Embryonic facial prominence (tissue), 1 donor: ENCODE measurements around the gene HHATL.

ENCODE experiments used
- DNase-seq: peaks from one replicate; pipeline ENCODE4 v3.0.0-alpha.2; 2016; ENCODE audit errors: extremely low spot score

HHATL gene

DNA sequence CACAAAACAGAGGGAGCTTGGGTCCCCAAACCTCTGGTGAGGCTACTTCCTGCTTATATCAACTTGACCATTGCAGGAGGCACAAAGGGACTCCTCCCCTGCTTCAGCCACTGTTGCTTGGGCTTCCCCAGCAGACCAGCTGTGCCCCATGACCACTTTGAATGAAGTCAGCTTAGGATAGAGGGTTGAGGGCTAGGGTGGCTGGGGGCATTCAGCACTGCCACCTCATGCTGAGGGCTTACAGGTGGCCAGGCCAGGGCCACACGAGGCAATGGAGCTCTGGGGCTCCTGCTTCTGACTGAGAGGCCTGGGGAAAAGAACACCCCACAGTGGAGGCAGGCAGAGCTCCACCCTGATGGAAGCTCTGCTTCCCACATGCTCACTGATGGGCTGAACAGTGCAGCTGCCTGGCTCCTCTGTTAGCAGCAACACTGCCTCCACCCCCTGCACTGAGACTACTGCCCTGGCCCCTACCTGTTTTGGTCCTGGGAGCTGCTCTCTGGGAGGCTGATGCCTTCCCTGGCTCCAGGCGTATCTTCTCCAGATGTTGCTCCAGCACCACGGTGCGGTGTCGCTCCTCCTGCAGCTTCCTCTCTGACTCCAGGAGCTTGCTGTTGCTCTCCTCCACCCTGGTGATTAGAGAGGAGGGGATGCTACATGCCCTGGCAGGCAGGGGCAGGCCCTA, 10.2 kb upstream of the HHATL start:
- DNase-seq = no peak

DNA sequence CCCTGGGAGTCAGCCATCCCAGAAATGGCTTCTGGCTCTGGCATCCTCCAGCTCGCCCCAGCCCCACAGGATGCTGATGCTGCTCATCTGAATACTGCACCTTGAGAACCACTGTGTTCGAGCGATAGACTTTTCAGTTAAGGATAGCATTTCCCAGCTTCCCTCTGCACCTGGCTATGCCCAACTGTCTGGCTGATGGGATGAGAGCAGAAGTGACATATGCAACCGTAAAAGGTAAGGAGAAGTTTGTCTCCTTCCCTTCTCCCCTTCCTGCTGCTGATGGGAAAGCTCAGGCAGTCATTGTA, 9.7 kb upstream of the HHATL start:
- no peak for DNase-seq

DNA sequence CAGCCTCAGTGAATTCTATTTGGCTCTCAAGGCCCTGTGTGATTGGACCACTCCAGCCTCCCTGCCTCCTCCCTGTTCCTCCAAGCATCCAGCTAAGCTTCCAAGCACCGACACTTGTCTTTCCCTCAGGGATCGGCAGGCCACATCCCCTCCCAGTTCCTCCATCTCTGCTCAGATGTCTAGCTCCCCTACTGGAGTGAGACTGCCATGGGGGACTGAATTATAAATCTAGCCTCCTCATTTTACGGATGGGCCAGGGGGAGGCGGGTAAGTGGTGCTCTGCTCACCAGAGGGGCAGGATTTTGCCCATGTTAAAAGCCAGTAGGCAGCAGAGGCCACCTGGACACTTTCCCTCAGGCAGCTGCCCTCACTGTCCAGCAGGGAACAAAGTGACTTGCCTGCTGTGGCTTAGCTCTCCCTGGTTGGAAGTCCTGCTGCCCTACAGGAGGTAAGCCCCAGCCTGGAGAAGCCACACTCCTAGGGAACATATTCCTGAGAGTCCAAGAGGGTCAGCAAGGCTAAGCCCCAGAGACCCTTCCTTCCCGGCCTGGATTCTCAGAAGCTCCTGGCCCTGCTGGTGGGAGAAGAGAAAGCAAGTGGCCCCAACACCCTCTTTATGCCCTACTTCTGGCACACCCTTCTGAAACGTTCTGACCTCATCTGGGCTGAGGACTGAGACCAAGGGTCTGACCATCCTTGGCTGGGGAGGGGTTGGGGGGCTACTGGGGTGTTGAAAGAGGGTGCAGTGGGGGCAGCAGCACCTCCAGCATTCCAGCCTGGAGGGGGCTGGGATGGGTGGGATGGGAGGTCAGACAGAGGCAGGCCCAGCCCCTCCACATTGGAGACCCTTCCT, 9.1 kb upstream of the HHATL start:
- no peak for DNase-seq

DNA sequence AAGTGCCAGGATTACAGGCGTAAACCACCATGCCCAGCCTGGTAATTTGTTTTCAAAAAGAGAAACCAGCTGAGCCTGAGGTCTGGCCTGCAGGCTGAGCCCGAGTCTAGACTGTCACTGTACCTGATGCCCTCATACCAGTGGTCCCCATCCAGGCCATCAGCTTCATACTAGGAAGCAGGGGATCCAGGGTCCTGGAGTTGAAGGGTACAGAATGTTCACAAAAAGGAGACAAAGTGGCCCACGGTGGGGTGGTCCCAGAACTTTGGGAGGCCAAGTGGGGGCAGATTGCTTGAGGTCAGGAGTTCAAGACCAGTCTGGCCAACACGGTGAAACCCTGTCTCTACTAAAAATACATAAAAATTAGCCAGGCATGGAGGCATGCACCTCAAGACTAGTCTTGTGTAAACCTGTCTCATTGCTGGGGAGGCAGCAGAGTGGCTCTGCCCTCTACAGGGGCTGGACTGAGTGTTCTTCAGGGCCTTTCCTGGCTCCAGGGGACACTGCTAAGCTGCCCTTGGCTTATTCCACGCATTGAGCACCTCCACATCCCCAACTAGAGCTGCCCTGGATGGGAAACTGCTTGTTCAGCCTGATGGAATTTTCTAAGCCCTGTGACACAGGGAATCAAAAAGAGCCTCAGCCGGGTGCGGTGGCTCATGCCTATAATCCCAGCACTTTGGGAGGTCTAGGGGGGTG, 7.9 kb upstream of the HHATL start:
- no peak for DNase-seq

DNA sequence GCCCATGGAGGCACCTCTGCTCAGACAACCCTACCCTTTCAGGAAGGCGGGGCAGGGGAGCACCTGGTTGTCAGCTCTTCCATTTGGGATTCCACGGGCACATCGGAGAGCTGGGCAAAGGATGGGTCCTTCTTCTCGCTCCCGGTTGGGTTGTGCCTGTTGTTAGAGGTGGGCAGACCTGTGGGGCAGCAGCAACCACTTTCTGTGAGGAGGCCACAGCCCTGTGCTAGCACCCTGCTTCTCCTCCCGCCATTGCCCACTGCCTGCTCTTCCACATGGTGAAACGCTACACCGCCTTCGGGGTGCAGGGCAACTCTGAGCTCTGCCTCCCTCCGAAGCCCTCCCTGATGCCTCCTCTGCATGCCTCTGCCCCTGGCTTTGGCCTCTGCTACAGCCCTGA, 7.0 kb upstream of the HHATL start:
- DNase-seq = no peak

DNA sequence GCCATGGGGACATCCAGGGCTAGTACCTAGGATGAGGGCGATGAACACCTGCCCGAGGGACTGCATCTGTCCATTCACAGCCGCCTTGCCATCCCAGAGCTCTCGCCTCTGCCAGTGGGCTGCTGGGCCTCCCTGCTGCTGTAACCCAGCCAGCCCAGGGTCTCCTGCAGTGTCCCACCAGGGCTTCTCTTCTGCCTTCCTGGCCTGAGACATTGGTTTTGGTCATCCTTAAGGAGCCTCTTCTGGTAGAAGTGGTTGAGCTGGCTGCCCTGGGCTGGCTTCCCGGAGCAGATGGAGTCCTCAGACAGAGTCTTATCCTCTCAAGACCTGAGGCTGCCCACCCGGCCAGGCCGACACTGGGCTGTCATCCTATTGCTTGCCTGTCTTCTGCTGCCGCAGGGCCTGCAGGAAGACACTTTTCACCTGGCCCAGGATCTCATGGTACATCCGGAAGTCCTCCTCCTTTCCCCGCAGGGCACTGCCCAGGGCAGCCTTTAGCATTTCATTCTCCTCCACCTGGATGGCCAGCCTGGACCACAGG, 6.1 kb upstream of the HHATL start:
- DNase-seq = no peak

DNA sequence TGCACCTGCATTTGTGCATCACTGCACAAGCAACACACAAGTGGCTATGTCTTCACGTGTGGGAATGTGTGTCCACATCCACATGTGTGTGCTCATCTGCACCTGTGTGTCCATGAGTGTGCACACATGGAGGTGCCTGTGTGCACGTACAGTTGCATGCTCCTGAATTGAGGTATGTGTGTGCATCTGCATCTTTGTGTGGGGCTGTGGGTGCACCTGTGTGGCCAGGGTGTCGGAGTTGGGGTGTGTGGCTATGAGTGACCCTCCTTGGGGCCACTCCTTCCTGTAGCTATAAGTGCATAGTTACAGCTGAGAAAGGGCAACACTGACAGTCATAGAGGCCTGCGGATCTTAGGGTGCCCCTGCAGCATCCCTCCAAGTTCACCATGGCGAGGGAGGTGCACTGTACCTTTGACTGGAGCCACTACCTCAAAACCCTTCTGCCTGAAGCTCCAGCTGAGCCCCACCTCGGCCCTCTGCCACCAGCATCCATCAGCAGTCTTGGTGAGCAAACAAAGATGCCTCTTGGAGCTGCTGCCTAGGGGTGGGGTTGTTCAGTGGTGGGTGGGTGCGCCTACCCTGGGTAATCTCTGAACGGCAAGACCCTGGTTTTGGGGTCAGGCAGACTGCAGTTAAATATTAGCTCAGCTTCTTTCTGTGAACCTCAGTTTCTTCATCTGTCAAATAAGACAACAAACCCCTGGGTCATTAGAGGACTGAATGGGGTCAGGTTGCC, 5.2 kb upstream of the HHATL start:
- DNase-seq = no peak

DNA sequence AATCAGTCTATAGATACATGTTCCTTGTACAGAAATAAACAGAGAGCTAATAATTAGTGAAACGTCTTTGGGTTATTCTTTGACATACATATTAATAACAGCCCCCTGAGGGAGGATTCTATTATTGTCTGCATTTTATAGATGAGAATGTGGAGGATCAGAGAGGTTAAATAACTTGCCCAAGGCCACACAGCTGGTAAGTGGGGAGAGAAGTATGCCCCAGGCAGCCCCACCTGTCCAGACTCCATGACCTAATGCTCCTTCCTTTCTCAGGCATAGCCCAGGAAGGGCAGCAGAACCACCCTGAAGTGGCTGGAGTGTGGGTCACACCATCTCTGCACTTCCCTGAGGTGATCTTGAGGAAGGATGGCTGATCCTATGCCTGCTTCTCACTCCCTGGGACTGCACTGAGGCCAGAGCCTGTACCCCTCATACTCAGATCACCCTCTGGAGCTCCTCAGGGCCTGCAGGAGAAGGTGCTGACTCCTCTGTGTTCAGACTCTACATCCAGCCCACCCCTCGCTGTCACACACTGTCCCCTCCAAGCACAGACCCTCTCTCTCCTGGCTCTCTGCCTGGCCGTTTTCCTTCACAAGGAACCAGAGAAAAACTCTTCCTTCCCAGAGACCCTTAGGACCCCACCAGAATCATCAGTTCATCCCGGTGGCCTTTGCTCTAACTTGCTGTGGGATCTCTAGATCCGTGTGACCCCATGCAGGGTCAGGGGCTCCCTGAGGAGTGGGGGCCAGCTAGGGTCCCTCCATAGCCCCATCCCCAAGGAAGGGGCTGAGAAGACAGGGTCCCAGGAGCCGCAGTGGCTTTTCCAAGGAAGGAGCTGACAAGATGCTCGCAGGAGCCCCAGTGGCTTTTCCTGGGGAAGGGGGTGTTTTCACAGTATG, 4.4 kb upstream of the HHATL start:
- DNase-seq = no peak

DNA sequence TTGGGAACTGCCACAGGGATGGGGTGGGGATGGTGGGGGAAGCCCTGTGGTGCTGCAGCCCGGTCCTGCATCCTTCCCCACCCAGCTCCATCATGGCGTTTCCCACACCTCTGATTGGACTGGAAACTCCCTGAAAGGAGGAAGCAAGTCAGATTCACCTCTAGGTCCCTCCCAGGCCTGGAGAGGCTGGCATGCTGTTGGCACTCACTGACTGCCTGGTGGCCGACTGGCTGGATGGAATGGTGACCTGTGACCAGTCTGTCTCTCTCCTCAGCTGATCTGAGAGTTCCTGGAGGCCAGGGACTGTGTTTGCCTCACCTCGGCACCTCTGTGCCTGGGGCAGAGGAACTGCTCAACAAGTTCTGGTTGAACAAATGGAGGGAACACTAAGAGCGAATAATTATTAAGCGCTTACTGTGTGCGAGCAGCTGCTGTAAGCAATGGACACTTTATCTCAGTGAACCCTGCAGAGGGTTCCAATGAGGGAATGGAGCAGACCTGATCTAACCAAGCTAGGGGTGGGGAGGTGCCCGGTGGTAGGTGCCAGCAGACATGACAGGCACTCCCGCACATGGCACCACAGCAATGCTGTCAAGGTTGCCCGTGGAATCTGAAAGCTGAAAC, 3.5 kb upstream of the HHATL start:
- DNase-seq = no peak

DNA sequence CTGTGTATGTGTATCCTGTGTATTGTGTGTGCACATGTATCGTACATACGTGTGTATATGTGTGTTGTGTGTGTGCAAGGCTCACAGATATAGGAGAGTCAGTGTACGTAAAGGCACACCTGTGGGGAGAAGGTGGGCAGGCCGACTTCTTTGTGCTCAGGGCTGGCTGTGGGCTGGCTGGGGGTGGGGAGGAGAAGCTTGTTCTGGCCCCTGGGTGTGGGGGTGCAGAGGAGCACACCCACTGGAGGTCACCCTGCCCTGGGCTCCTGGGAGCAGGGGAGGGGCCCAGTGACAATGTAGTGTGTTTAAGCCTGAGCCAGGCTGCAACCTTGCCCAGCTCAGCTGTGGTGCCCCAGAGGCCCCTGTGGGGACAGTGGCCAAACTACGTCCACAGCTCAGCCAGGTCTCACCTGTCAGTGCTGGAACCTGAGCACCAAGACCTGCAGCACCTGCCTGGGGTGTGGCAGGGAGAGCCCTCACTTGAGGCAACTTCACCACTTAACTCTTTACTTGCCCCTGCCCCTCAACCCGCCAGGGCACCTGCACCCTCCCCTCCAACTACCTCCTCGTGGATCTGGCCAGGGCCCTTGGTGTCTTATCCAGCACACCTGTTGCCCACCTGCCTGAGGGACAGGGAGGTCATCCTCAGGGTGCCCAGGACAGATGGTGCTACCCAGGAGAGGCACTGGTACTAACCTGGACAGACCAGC, 2.6 kb upstream of the HHATL start:
- no peak for DNase-seq

DNA sequence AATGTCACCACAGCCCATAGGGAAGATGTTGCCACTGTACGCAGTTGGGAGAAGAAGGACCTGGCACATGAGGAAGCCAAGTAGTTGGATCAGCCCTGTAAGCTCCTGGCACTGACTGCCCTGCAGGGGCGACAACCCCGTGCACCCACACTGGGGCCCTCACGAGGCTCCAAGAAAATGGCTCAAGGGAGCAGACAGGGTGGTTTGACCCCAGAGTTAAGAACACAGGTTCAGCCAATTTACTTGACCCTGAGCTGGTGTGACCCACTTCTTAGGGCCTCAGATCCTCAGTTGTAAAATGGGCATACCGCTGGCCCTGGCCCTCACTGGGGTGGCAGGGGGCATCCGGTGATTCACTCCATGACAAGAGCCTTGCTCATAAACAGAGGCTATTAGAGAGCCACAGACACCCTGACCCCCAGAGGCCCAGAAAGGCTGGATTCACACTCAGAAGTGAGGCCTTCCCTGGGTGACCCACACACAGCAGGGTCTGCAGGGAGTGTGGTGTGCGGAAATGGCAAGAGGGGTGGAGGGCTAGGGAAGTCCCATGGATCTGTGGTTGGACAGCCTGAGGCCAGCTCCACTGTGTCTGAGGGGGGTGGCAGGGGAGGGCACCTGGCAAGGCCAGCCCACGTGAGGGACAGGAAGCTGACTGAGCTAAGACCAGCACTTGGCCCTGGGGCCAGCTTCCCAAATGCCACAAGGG, 1.7 kb upstream of the HHATL start:
- DNase-seq = no peak

DNA sequence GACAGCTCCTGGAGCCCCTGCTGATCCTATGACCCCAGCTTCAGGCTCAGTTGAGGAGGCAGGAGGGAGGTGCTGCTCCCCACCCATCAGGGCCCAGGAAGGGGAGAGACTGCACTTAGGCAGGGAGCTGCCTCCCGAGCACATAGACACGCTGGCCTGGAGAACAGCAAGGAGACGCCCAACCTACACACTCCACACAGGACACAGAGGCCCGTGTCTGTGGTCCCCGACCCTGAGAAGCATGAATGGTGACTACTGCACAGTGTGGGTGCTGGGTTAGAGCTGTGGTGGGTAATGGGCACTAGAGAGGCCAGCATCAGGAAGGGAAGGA, 1.1 kb upstream of the HHATL start:
- DNase-seq = no peak

DNA sequence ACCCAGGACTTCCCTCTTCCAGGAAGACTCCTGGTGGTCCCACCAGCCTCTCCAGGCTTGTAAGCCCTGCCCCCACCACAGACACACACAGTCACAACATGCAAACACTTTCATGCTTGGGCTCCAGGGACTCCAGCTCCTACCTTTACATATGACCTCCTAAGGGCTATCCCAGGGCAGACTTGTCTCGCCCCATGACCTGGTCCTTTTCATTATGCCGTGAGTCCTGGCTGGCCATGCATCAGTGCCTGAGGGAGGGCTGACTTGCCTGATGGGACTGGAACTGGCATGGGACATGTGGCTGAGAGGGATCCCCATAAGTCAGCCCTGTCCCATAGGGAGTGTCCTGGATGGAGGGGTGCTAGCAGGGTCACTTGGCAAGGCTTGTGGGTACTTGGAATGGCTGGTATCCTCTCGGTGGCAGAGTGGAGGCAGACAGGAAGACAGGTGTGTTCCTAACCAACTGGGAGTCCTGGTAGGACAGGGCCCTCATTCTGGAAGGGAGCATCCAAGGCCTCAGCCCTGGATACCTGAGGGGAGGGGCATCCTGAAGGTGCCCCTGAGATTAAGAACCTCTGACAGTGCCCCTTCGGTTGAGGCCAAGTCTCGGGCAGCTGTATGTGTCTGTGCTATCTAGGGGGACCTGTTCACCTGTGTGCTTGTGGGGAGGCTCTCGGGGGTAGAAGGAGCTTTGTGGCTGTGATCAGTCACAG, 540 bp upstream of the HHATL start:
- no peak for DNase-seq

DNA sequence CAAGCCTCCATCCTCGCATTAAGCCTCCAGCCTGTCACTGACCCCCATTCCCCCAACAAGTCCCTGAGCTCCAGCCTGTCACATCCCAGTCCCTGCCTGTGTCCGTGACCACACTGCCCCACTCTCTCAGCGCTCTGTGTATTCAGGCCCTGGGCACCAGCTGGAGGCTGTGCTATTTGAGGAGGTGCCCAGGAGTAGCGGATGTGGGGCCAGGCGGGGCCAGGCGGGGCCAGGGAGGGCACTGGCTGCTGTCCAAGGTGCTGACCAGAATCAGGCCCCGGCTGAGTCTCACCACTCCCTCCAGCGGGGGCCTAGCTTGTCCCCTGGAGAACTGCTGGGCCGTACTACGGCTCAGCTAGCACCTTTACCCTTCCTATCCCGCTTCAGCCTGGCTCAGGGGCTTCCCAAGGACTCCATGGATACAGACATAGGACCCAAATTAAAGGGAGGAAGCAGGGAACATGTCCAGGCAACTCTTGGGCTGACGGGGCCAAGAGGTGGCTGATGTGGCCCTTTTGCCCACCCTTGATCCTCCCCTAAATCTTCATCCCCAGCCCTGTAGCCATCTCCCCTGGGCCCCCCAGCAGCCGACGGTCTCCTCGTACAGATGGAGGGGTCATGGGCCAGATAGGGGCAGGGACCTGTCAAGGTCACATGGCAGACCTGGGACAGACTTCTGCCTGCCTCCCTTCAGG, 1.1 kb downstream of the HHATL start:
- DNase-seq = no peak

DNA sequence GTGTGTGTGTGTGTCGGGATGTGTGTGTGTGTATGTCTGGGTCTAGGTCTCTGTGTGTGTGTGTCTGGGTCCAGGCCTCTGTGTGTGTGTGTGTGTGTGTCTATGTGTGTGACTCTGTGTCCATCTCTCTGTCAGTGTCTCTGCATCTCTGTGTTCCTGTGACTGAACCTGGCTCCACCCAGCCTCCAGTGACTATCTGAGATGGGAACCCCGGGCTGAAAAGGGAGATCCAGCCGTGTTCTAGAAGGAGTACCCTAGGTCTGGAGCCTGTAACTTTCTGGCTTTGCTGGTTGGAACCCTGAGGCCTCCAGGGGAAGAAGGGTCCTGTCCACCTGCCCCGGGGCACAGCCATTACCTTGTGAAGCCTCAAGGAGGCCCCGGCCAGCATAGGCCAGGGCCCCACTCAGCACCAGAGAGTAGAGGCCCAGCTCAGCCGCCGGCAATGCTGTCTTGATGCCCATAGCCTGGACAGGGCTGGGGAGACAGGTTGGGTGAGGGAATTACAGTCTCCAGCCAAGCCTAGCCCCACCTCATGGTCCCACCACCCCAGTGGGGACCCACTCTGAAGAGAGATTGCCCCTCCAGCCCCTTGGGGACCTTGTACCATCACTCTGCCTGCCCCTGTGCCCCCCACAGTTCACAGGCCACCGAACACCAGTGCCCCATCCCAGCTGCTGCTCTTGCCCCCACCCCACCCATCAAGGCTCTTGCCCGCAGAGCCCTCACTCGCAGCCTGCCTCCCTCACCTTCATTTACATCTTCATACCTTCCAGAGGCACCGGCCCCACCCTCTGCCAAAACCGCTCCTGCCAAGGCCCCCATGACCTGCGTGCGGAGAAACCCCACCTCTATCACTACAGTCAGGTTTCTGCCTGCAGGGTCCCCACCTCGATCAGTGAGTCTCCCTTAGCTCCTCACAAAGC, 2.0 kb downstream of the HHATL start:
- DNase-seq = no peak

DNA sequence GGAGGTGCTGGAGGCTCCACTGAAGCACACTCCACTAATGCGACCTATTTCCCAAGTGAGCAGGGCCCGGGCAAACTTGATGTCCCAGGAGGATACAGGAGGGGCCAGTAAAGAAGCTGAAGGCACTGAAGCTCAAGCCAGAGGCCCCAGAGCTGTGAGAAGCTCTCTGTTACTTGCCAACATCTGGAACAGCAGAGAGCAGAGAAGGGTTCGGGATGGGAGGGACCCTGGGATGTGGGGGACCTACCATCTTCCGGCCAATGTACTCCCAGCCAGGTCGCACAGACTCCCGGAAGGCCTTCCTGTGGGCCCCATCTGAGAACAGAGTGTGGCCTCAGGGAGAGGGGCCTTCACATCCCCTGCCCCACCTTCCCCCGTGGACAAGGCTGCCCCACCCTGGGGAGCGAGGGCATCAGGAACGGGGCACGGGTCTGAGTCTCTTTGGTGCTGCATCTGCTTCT, 3.1 kb downstream of the HHATL start:
- no peak for DNase-seq

DNA sequence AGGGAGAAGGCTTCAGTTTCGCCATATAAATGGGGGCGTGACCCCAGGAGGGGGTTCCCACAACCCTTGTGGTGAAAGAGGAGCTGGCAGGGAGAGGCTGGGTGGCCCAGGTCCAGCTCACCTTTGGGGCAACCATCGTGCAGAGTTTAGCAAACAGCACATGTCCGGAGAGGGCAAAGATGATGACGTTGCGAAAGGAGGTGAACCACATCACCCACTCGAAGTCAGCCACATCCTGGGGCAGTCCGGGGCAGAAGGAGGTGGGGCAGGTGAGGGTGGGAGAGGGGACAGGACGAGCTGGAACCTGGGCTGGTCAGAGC, 3.7 kb downstream of the HHATL start:
- no peak for DNase-seq
